Neural cell (in vitro differentiated cells): Measurements from ENCODE around the gene TAF5L. TPM values are rescaled to one million over a fixed set of nuclear protein-coding genes. Genes with fewer than 3 reads are reported as not detected.

ENCODE experiments used
- H2AFZ ChIP-seq: fragments of 200-600, 300-800 bp; sonication (generic), shearing (Covaris generic); 2 replicates; pipeline ENCODE4 v1.6.0; 2014; ENCODE audit warnings: low read depth, mild to moderate bottlenecking, antibody characterized with exemption, low read length, moderate library complexity
- H3F3A ChIP-seq: fragments of 200-600 bp; shearing (Covaris generic); 2 replicates; pipeline ENCODE4 v1.6.1; 2016; ENCODE audit warnings: mild to moderate bottlenecking, moderate library complexity, mixed read lengths, antibody characterized with exemption, low read length; ENCODE audit not compliant: insufficient read depth, poor library complexity, severe bottlenecking
- H3K27ac ChIP-seq: fragments of 200-600, 300-800 bp; sonication (generic), shearing (Covaris generic); 2 replicates; pipeline ENCODE4 v1.5.1; 2014; ENCODE audit warnings: mild to moderate bottlenecking, low read length, moderate library complexity
- H3K27me3 ChIP-seq: fragments of 300-800, 200-600 bp; sonication (generic), shearing (Covaris generic); 2 replicates; pipeline ENCODE4 v1.6.0; 2014; ENCODE audit warnings: mild to moderate bottlenecking, low read depth, low read length, moderate library complexity; ENCODE audit not compliant: insufficient read depth
- H3K36me3 ChIP-seq: fragments of 300-800, 200-600 bp; sonication (generic), shearing (Covaris generic); 2 replicates; pipeline ENCODE4 v1.5.1; 2014; ENCODE audit warnings: mild to moderate bottlenecking, antibody characterized with exemption, low read length, moderate library complexity; ENCODE audit not compliant: insufficient read depth
- H3K4me2 ChIP-seq: fragments of 300-800, 200-600 bp; sonication (generic), shearing (Covaris generic); 2 replicates; pipeline ENCODE4 v1.6.0; 2014; ENCODE audit warnings: mild to moderate bottlenecking, low read length
- H3K4me3 ChIP-seq: fragments of 300-800, 200-600 bp; sonication (generic), shearing (Covaris generic); 2 replicates; pipeline ENCODE4 v1.5.1; 2014; ENCODE audit warnings: mild to moderate bottlenecking, low read length, moderate library complexity
- H3K79me2 ChIP-seq: fragments of 200-600 bp; shearing (Covaris generic); replicated peaks from 2 replicates; pipeline ENCODE4 v1.6.0; 2014; ENCODE audit warnings: mild to moderate bottlenecking, low read length, moderate library complexity; ENCODE audit not compliant: insufficient read depth
- H3K9ac ChIP-seq: fragments of 300-800, 200-600 bp; sonication (generic), shearing (Covaris generic); 2 replicates; pipeline ENCODE4 v1.6.1; 2016; ENCODE audit warnings: mild to moderate bottlenecking, low read length, mixed read lengths
- H3K9me2 ChIP-seq: fragments of 200-600 bp; shearing (Covaris generic); 2 replicates; pipeline ENCODE4 v1.6.1; 2016; ENCODE audit warnings: mild to moderate bottlenecking, low read length, mixed read lengths; ENCODE audit not compliant: insufficient read depth
- H3K9me3 ChIP-seq: fragments of 200-600, 300-800 bp; sonication (generic), shearing (Covaris generic); 2 replicates; pipeline ENCODE4 v1.6.1; 2016; ENCODE audit warnings: mild to moderate bottlenecking, mixed run types, low read length, moderate library complexity, mixed read lengths
- H4K20me1 ChIP-seq: fragments of 200-600 bp; shearing (Covaris generic); 2 replicates; pipeline ENCODE4 v1.6.1; 2016; ENCODE audit warnings: mild to moderate bottlenecking, mixed run types; ENCODE audit not compliant: insufficient read depth
- CTCF ChIP-seq: fragments of 450-650 bp; IDR thresholded peaks from 2 replicates; pipeline ENCODE4 v1.5.1; 2014; ENCODE audit warnings: antibody characterized with exemption, mild to moderate bottlenecking, moderate library complexity; ENCODE audit not compliant: poor library complexity, severe bottlenecking
- EP300 ChIP-seq: fragments of 450-650 bp; conservative IDR thresholded peaks from 2 replicates; pipeline ENCODE4 v1.6.1; 2014; ENCODE audit warnings: antibody characterized with exemption, mild to moderate bottlenecking, moderate library complexity; ENCODE audit not compliant: poor library complexity, severe bottlenecking
- EZH2 ChIP-seq: fragments of 200-600, 300-800 bp; shearing (Covaris generic), sonication (generic); IDR thresholded peaks from 2 replicates; pipeline ENCODE4 v1.6.1; 2014; ENCODE audit warnings: antibody characterized with exemption, low read length, borderline replicate concordance, mild to moderate bottlenecking; ENCODE audit not compliant: insufficient read depth, poor library complexity, severe bottlenecking
- MXI1 ChIP-seq: fragments of 450-650 bp; conservative IDR thresholded peaks from 2 replicates; pipeline ENCODE4 v1.6.1; 2014; ENCODE audit warnings: antibody characterized with exemption, mild to moderate bottlenecking; ENCODE audit not compliant: poor library complexity, severe bottlenecking
- POLR2AphosphoS5 ChIP-seq: IDR thresholded peaks from 2 replicates; pipeline ENCODE4 v1.6.1; 2012
- RAD21 ChIP-seq: fragments of 450-650 bp; conservative IDR thresholded peaks from 2 replicates; pipeline ENCODE4 v1.6.1; 2014; ENCODE audit warnings: antibody characterized with exemption, mild to moderate bottlenecking, moderate library complexity
- REST ChIP-seq: IDR thresholded peaks from 2 replicates; pipeline ENCODE4 v1.6.1; 2012; ENCODE audit warnings: borderline replicate concordance
- SMC3 ChIP-seq: fragments of 450-650 bp; conservative IDR thresholded peaks from 2 replicates; pipeline ENCODE4 v1.6.1; 2014; ENCODE audit warnings: antibody characterized with exemption, mild to moderate bottlenecking, moderate library complexity; ENCODE audit not compliant: poor library complexity
- TAF1 ChIP-seq: IDR thresholded peaks from 2 replicates; pipeline ENCODE4 v1.6.1; 2012; ENCODE audit warnings: low read depth
- polyA plus RNA-seq: library from polyadenylated mRNA; depleted of rRNA; stranded (reverse); fragments of >200 nt; gene quantifications from 2 replicates; pipeline ENCODE4 v1.2.3, GENCODE V29; 2014

Gene TAF5L
- polyA plus RNA-seq, 1 donor from 2014 or later = 18.5 TPM

GRCh38 chr1:229600229-229600628 lies 25.7 kb downstream of the TAF5L start:
- no peaks in the 10 kb centered on the region for H3K27me3 ChIP-seq
- H4K20me1 ChIP-seq = no peaks in the 10 kb centered on the region
- no peaks in the 10 kb centered on the region for H3F3A ChIP-seq
- no peaks in the 10 kb centered on the region for H3K9me2 ChIP-seq
- H3K79me2 ChIP-seq = no peaks in the 10 kb centered on the region
- H3K9me3 ChIP-seq = no peaks in the 10 kb centered on the region
- no peak for TF ChIP-seq POLR2AphosphoS5
- TF ChIP-seq REST = no peak
- no peak for TF ChIP-seq EP300
- TF ChIP-seq EZH2 = no peak
- TF ChIP-seq RAD21 = no peak
- TF ChIP-seq TAF1 = no peak
- no peak for TF ChIP-seq SMC3
- no peak for TF ChIP-seq CTCF
- TF ChIP-seq MXI1 = no peak
- H3K4me2 ChIP-seq = no peak overlapping the region
- H3K27ac ChIP-seq = no peak overlapping the region
- no peak overlapping the region for H3K4me3 ChIP-seq
- no peak overlapping the region for H3K9ac ChIP-seq
- peaks cover 2% of the 10 kb centered on the region for H3K36me3 ChIP-seq
- no peak overlapping the region for H2AFZ ChIP-seq

- Histone ChIP-seq H3K4me3 (no peak overlapping the region), H3F3A (no peaks in the 10 kb centered on the region), H3K9me2 (no peaks in the 10 kb centered on the region), H3K4me2 (no peak overlapping the region), H3K79me2 (no peaks in the 10 kb centered on the region), H3K9ac (no peak overlapping the region), H3K9me3 (no peaks in the 10 kb centered on the region), H4K20me1 (no peaks in the 10 kb centered on the region), H3K27me3 (no peaks in the 10 kb centered on the region), H3K27ac (no peak overlapping the region), H2AFZ (no peak overlapping the region), H3K36me3 (no peaks in the 10 kb centered on the region)
- no peak for TF ChIP-seq REST
- TF ChIP-seq SMC3 = no peak
- no peak for TF ChIP-seq EZH2
Measured at GRCh38 chr1:229599218-229599954, 26.5 kb downstream of the TAF5L start.
